ENCODE measurements around the gene ETV7.

GRCh38 chr6:36423101-36423824 is 35.8 kb upstream of the ETV7 start:
- peak; percentile 62 for TF ChIP-seq CTCF (conservative IDR thresholded peaks at IDR 0.05; ENCODE audit: low read depth, low read length)
- no peak for TF ChIP-seq EZH2 (IDR thresholded peaks at IDR 0.05; ENCODE audit: borderline replicate concordance, low read depth, low read length, poor library complexity, severe bottlenecking)

Data from A673 (cell line).